GM21737 (cell line): ENCODE measurements around the gene AFG1L.
"Not testable (repeated sequence)": the region's sequence is repeated elsewhere in the genome, so short reads cannot be mapped to it uniquely, and the experiment has no call there.

Source experiments
- ATAC-seq: cut with Tn5 transposase; IDR thresholded peaks from one replicate; pipeline ENCODE4 v1.9.1; 2021; ENCODE audit warnings: mild to moderate bottlenecking, moderate library complexity; ENCODE audit not compliant: unreplicated experiment

AFG1L gene

GRCh38 chr6:108348655-108349349 is 53.9 kb downstream of the AFG1L start:
- peak; percentile 89 for ATAC-seq

GRCh38 chr6:108350528-108350927 is 55.7 kb downstream of the AFG1L start:
- ATAC-seq, result peak; percentile 60

GRCh38 chr6:108353853-108354252 is 59.0 kb downstream of the AFG1L start:
- ATAC-seq, result no peak

GRCh38 chr6:108355120-108355519 is 60.3 kb downstream of the AFG1L start:
- no peak for ATAC-seq

- ATAC-seq, result no peak
Measured at GRCh38 chr6:108355890-108356289, 61.0 kb downstream of the AFG1L start.

- ATAC-seq, result no peak
Measured at GRCh38 chr6:108359901-108360882, 65.3 kb downstream of the AFG1L start.

GRCh38 chr6:108360919-108361311 is 66.1 kb downstream of the AFG1L start:
- ATAC-seq, result no peak

GRCh38 chr6:108361312-108361932 is 66.6 kb downstream of the AFG1L start:
- no peak for ATAC-seq

- no peak for ATAC-seq
Measured at GRCh38 chr6:108362455-108362854, 67.6 kb downstream of the AFG1L start.

GRCh38 chr6:108363113-108363512 is 68.3 kb downstream of the AFG1L start:
- no peak for ATAC-seq

GRCh38 chr6:108363889-108364313 is 69.0 kb downstream of the AFG1L start:
- ATAC-seq, result no peak

GRCh38 chr6:108364470-108364869 is 69.6 kb downstream of the AFG1L start:
- no peak for ATAC-seq

GRCh38 chr6:108365478-108365877 is 70.6 kb downstream of the AFG1L start:
- ATAC-seq, result no peak

GRCh38 chr6:108366236-108366635 is 71.4 kb downstream of the AFG1L start:
- no peak for ATAC-seq

- ATAC-seq, result no peak
Measured at GRCh38 chr6:108368431-108369030, 73.7 kb downstream of the AFG1L start.

GRCh38 chr6:108380876-108381275 is 86.0 kb downstream of the AFG1L start:
- no peak for ATAC-seq

GRCh38 chr6:108383981-108384380 is 89.1 kb downstream of the AFG1L start:
- no peak for ATAC-seq

- not testable (repeated sequence) for ATAC-seq
Measured at GRCh38 chr6:108389190-108389589, 94.3 kb downstream of the AFG1L start.

- no peak for ATAC-seq
Measured at GRCh38 chr6:108395297-108395696, 100.4 kb downstream of the AFG1L start.

- ATAC-seq, result no peak
Measured at GRCh38 chr6:108403236-108403635, 108.4 kb downstream of the AFG1L start.

GRCh38 chr6:108406943-108407342 is 112.1 kb downstream of the AFG1L start:
- ATAC-seq, result no peak
